Esophagus squamous epithelium (tissue), 4 donors: ENCODE data around the gene PARD3B.

Experiments used
- CTCF ChIP-seq, 6 experiments: fragments of 450-650 bp in 4 of 6; fragments of 200-600 bp in 2 of 6; sonication (generic) in 2 of 6; IDR thresholded peaks; one replicate each; pipeline ENCODE4 v1.5.1; 2016 to 2019; ENCODE audit warnings: antibody characterized with exemption in 6 of 6, mild to moderate bottlenecking in 4 of 6, moderate library complexity in 4 of 6
- POLR2A ChIP-seq, 4 donors: fragments of 450-650 bp; IDR thresholded peaks; one replicate each; pipeline ENCODE4 v1.6.1; 2017; ENCODE audit warnings: antibody characterized with exemption in 4 of 4, mild to moderate bottlenecking in 4 of 4, moderate library complexity in 3 of 4

GRCh38 chr2:205189301-205189700, 644.0 kb downstream of the PARD3B start:
- TF ChIP-seq CTCF (IDR thresholded peaks at IDR 0.05), result no peak
- no peak for TF ChIP-seq POLR2A (IDR thresholded peaks at IDR 0.05)
